Osteoblast (primary cell): ENCODE measurements around the gene DDC. TPM values are rescaled to one million over a fixed set of nuclear protein-coding genes. Genes with fewer than 3 reads are reported as not detected.

Source experiments
- DNase-seq: peaks from one replicate; pipeline ENCODE4 v3.0.0; 2011; ENCODE audit warnings: low spot score, mixed read lengths; ENCODE audit not compliant: insufficient read length; ENCODE audit errors: missing footprints
- H2AFZ ChIP-seq: 2 replicates; pipeline ENCODE4 v1.6.0; 2011; ENCODE audit warnings: mild to moderate bottlenecking, low read length
- H3K27ac ChIP-seq: 2 replicates; pipeline ENCODE4 v1.5.1; 2011; ENCODE audit warnings: mild to moderate bottlenecking, low read depth, low read length, moderate library complexity
- H3K27me3 ChIP-seq: 2 replicates; pipeline ENCODE4 v1.6.0; 2012; ENCODE audit warnings: mild to moderate bottlenecking, control low read depth, inconsistent platforms, low read length, moderate library complexity; ENCODE audit not compliant: insufficient read depth
- H3K36me3 ChIP-seq: 2 replicates; pipeline ENCODE4 v1.5.1; 2011; ENCODE audit warnings: mild to moderate bottlenecking, low read length, control low read depth, moderate library complexity; ENCODE audit not compliant: insufficient read depth
- H3K4me1 ChIP-seq: 2 replicates; pipeline ENCODE4 v1.5.1; 2011; ENCODE audit warnings: mild to moderate bottlenecking, low read length, control low read depth, moderate library complexity; ENCODE audit not compliant: insufficient read depth
- H3K4me2 ChIP-seq: 2 replicates; pipeline ENCODE4 v1.6.0; 2011; ENCODE audit warnings: mild to moderate bottlenecking, low read length; ENCODE audit not compliant: insufficient read depth
- H3K4me3 ChIP-seq: fragments of 200-600 bp; sonication (generic); 3 replicates; pipeline ENCODE4 v1.5.1; 2012; ENCODE audit warnings: mild to moderate bottlenecking, low read length, inconsistent platforms; ENCODE audit not compliant: insufficient read depth
- H3K79me2 ChIP-seq: 2 replicates; pipeline ENCODE4 v1.6.0; 2012; ENCODE audit warnings: mild to moderate bottlenecking, low read length, control low read depth, inconsistent platforms; ENCODE audit not compliant: insufficient read depth
- H3K9me3 ChIP-seq: 2 replicates; pipeline ENCODE4 v1.5.1; 2011; ENCODE audit warnings: low read depth, low read length, control low read depth
- H4K20me1 ChIP-seq: 2 replicates; pipeline ENCODE4 v1.6.0; 2012; ENCODE audit warnings: mild to moderate bottlenecking, low read length, control low read depth; ENCODE audit not compliant: insufficient read depth
- total RNA-seq: library from RNA; depleted of rRNA; stranded (reverse); fragments of >200 nt; gene quantifications from 2 replicates; pipeline ENCODE4 v1.2.3, GENCODE V29; 2012
- TF ChIP-seq, protein P1 (sequence below): IDR thresholded peaks from 2 replicates; pipeline ENCODE4 v1.5.1; 2011; ENCODE audit warnings: mild to moderate bottlenecking, low read depth, low read length, moderate library complexity; ENCODE audit errors: extremely low read depth

The DDC gene
- total RNA-seq, 1 donor, result not detected

DNA sequence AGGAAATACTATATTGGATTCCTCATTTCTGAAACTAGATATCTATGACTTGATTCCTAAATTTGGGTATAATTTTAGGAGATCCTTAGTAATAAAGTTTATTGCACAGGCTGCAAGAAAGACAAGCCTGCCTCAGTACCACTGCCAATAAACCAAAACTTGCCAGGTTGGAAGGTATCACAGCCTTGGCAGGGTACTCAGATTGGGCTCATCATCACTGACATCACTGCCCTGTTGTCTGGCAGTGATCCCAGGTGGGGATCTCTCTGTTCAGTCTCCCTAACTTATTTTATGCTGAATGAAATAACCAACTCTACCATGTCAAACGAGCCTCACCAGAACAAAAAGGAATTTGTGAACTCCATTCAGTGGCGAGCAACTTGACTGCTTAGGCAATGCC is 133.9 kb downstream of the DDC start:
- no peak overlapping the region for H3K4me3 ChIP-seq

DNA sequence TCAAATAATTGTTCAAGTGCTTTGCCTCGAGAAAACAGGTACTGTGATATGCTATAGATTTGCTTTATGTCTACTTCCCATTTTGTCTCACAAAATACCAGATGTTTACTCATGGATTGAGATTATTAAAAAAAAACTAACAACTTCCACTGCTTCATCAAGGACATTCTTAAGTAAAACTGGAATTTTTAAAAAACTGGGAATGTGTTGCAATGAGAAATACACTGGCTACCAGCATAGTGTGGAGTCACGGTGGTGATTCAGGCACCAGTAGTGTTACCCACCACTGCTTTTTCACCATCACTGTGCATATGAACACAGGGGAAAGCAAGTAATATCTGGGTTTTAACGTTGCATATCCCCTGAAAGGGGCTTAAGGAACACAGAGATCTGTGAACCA is 136.3 kb downstream of the DDC start:
- no peak for DNase-seq
- H4K20me1 ChIP-seq, result no peaks in the 10 kb centered on the region
- H2AFZ ChIP-seq, result no peak overlapping the region
- H3K36me3 ChIP-seq, result no peaks in the 10 kb centered on the region
- no peak overlapping the region for H3K4me3 ChIP-seq
- H3K4me2 ChIP-seq, result no peak overlapping the region
- TF ChIP-seq, protein P1, sequence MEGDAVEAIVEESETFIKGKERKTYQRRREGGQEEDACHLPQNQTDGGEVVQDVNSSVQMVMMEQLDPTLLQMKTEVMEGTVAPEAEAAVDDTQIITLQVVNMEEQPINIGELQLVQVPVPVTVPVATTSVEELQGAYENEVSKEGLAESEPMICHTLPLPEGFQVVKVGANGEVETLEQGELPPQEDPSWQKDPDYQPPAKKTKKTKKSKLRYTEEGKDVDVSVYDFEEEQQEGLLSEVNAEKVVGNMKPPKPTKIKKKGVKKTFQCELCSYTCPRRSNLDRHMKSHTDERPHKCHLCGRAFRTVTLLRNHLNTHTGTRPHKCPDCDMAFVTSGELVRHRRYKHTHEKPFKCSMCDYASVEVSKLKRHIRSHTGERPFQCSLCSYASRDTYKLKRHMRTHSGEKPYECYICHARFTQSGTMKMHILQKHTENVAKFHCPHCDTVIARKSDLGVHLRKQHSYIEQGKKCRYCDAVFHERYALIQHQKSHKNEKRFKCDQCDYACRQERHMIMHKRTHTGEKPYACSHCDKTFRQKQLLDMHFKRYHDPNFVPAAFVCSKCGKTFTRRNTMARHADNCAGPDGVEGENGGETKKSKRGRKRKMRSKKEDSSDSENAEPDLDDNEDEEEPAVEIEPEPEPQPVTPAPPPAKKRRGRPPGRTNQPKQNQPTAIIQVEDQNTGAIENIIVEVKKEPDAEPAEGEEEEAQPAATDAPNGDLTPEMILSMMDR, result no peak
- no peaks in the 10 kb centered on the region for H3K27me3 ChIP-seq
- H3K4me1 ChIP-seq, result no peaks in the 10 kb centered on the region
- H3K27ac ChIP-seq, result no peak overlapping the region
- no peaks in the 10 kb centered on the region for H3K79me2 ChIP-seq
- no peaks in the 10 kb centered on the region for H3K9me3 ChIP-seq

More for the DNA sequence above, 133.9 kb downstream of the DDC start:
- DNase-seq, result no peak
- Histone ChIP-seq H3K27ac (no peak overlapping the region), H3K79me2 (no peaks in the 10 kb centered on the region), H3K4me1 (peaks cover 14% of the 10 kb centered on the region), H4K20me1 (no peaks in the 10 kb centered on the region), H3K27me3 (no peaks in the 10 kb centered on the region), H2AFZ (no peak overlapping the region), H3K9me3 (no peaks in the 10 kb centered on the region), H3K4me2 (no peak overlapping the region), H3K36me3 (no peaks in the 10 kb centered on the region)
- TF ChIP-seq, protein P1, result no peak

DNA sequence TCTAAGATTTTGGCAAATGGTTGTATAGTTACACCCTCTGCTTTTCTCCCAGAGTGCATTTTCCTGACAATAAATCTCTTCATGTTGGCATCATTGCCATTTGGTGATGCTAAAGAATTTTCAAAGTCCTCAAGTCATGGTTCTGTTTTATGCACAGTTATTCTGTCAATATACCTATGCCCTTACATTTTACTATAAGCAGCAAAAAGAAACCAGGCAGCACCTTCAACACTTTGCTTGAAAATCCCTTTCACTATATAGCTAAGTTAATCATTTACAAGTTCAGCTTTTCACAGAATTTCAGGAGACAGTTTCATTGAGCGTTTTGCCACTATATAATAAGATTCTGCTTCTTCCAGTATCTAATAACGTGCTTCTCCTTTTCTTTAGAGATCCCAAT is 137.7 kb downstream of the DDC start:
- H3K27me3 ChIP-seq, result no peaks in the 10 kb centered on the region
- no peak overlapping the region for H3K27ac ChIP-seq
- no peaks in the 10 kb centered on the region for H3K36me3 ChIP-seq
- H3K9me3 ChIP-seq, result no peaks in the 10 kb centered on the region
- H3K79me2 ChIP-seq, result no peaks in the 10 kb centered on the region
- H2AFZ ChIP-seq, result no peak overlapping the region
- H3K4me1 ChIP-seq, result no peaks in the 10 kb centered on the region
- no peak for DNase-seq
- TF ChIP-seq, protein P1, result no peak
- H3K4me2 ChIP-seq, result no peak overlapping the region
- no peak overlapping the region for H3K4me3 ChIP-seq
- no peaks in the 10 kb centered on the region for H4K20me1 ChIP-seq

DNA sequence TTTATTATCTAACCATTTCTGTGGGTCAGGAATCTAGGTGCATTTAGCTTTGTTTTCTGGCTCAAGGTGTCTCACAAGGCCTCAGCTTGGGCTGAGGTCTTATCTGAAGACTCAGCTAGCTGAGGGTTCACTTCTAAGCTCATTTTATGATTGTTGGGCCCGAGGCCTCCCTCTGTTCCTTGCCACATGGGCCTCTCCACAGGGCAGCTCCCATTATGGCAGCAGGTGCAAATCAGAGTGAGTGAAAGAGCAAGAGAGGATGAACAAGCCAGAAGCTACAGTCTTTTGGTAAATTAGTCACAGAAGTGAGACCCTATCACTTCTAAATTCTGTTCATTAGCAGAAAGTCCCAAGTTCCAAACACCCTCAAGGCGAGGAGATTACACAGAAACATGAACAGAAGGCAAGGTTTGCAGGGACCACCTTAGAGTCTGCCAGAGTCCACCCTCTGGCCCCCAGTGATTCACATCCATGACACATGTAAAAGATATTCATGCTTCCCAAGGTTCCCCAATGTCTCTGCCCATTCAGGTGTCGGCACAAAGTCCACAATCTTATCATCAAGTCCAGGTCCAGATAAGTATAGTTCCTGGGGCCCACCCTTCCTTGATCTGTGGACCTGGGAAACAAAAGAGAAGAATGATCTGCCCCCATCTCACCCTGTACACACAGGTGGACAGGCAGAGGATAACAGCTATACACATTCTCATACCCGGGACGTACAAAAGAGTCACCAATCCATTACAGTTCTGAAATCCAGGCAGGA is 138.7 kb downstream of the DDC start:
- Histone ChIP-seq H3K9me3 (no peaks in the 10 kb centered on the region), H4K20me1 (no peaks in the 10 kb centered on the region), H3K4me1 (no peaks in the 10 kb centered on the region), H3K4me3 (no peak overlapping the region), H3K79me2 (no peaks in the 10 kb centered on the region), H2AFZ (no peak overlapping the region), H3K36me3 (no peaks in the 10 kb centered on the region), H3K4me2 (no peak overlapping the region), H3K27ac (no peak overlapping the region), H3K27me3 (no peaks in the 10 kb centered on the region)
- DNase-seq, result no peak
- TF ChIP-seq, protein P1, result no peak
